HepG2 (cell line): ENCODE data around the gene MRPL27. TPM values are rescaled to one million over a fixed set of nuclear protein-coding genes. Genes with fewer than 3 reads are reported as not detected.

Experiments
- ATF4 ChIP-seq, 2 experiments: fragments of 450-650 bp in 1 of 2; sonication (generic) in 1 of 2; formaldehyde crosslinking; IDR thresholded peaks; 2 replicates each; pipeline versions ENCODE4 v1.5.0 to v1.8.0; 2020 to 2022; ENCODE audit warnings: mild to moderate bottlenecking in 1 of 2, missing genetic modification reagents in 1 of 2
- GATAD1 ChIP-seq: IDR thresholded peaks from 2 replicates; pipeline ENCODE4 v1.6.1; 2016; ENCODE audit warnings: missing genetic modification reagents, missing compliant biosample characterization
- HIVEP1 ChIP-seq: sonication (generic); formaldehyde crosslinking; IDR thresholded peaks from 2 replicates; pipeline ENCODE4 v1.4.0; 2020; ENCODE audit warnings: mild to moderate bottlenecking, missing genetic modification reagents
- MAZ ChIP-seq, 2 experiments: sonication (generic) in 1 of 2; formaldehyde crosslinking in 1 of 2; IDR thresholded peaks; 2 replicates each; pipeline versions ENCODE4 v1.5.0 to v1.6.1; 2012 to 2020; ENCODE audit warnings: low read depth in 2 of 2, mild to moderate bottlenecking in 2 of 2, borderline replicate concordance in 1 of 2, improper control_type of control experiment in 1 of 2, low read length in 1 of 2, missing genetic modification reagents in 1 of 2, moderate library complexity in 1 of 2
- NFIB ChIP-seq: sonication (generic); formaldehyde crosslinking; IDR thresholded peaks from 2 replicates; pipeline ENCODE4 v1.9.0; 2021; ENCODE audit warnings: missing genetic modification reagents, mild to moderate bottlenecking, borderline replicate concordance
- REPIN1 ChIP-seq: sonication (generic); formaldehyde crosslinking; IDR thresholded peaks from 2 replicates; pipeline ENCODE4 v1.8.0; 2022; ENCODE audit warnings: missing genetic modification reagents, low read depth, mild to moderate bottlenecking, borderline replicate concordance
- REXO4 ChIP-seq: sonication (generic); formaldehyde crosslinking; IDR thresholded peaks from 2 replicates; pipeline ENCODE4 v1.8.0; 2022; ENCODE audit warnings: missing genetic modification reagents, mild to moderate bottlenecking, borderline replicate concordance
- SP1 ChIP-seq, 2 experiments: fragments of 450-650 bp in 1 of 2; sonication (generic) in 1 of 2; formaldehyde crosslinking in 1 of 2; IDR thresholded peaks; 2 replicates each; pipeline versions ENCODE4 v1.4.0 to v1.6.1; 2016 to 2020; ENCODE audit warnings: missing genetic modification reagents in 1 of 2
- SP4 ChIP-seq: sonication (generic); formaldehyde crosslinking; IDR thresholded peaks from 2 replicates; pipeline ENCODE4 v1.8.1; 2023; ENCODE audit warnings: mild to moderate bottlenecking, missing genetic modification reagents
- TFDP2 ChIP-seq: sonication (generic); formaldehyde crosslinking; IDR thresholded peaks from 2 replicates; pipeline ENCODE4 v1.4.0; 2020; ENCODE audit warnings: missing genetic modification reagents
- THRA ChIP-seq: sonication (generic); formaldehyde crosslinking; IDR thresholded peaks from 2 replicates; pipeline ENCODE4 v1.4.0; 2020; ENCODE audit warnings: missing genetic modification reagents, borderline replicate concordance
- XRCC5 ChIP-seq: fragments of 200-400 bp; formaldehyde crosslinking; optimal IDR thresholded peaks from 2 replicates; pipeline ENCODE3; 2017; ENCODE audit warnings: mild to moderate bottlenecking, low read length
- ZFP62 ChIP-seq: sonication (generic); formaldehyde crosslinking; IDR thresholded peaks from 2 replicates; pipeline ENCODE4 v1.4.0; 2020; ENCODE audit warnings: missing genetic modification reagents
- ZNF253 ChIP-seq: sonication (generic); formaldehyde crosslinking; IDR thresholded peaks from 2 replicates; pipeline ENCODE4 v1.8.0; 2022; ENCODE audit warnings: mild to moderate bottlenecking, missing genetic modification reagents, borderline replicate concordance
- ZNF317 ChIP-seq: sonication (generic); formaldehyde crosslinking; IDR thresholded peaks from 2 replicates; pipeline ENCODE4 v1.5.0; 2020; ENCODE audit warnings: mild to moderate bottlenecking, missing genetic modification reagents
- ZNF484 ChIP-seq: sonication (generic); formaldehyde crosslinking; IDR thresholded peaks from 2 replicates; pipeline ENCODE4 v1.5.1; 2020; ENCODE audit warnings: mild to moderate bottlenecking, low read depth, missing genetic modification reagents, borderline replicate concordance
- ZNF503 ChIP-seq: sonication (generic); formaldehyde crosslinking; IDR thresholded peaks from 2 replicates; pipeline ENCODE4 v1.4.0; 2020; ENCODE audit warnings: missing genetic modification reagents
- ZNF530 ChIP-seq: sonication (generic); formaldehyde crosslinking; IDR thresholded peaks from 2 replicates; pipeline ENCODE4 v1.5.0; 2020; ENCODE audit warnings: low read depth, mild to moderate bottlenecking, missing genetic modification reagents
- ZNF598 ChIP-seq: sonication (generic); formaldehyde crosslinking; IDR thresholded peaks from 2 replicates; pipeline ENCODE4 v1.5.1; 2020; ENCODE audit warnings: mild to moderate bottlenecking, missing genetic modification reagents, borderline replicate concordance
- ZNF672 ChIP-seq: sonication (generic); formaldehyde crosslinking; IDR thresholded peaks from 2 replicates; pipeline ENCODE4 v1.8.1; 2022; ENCODE audit warnings: missing genetic modification reagents
- ZNF678 ChIP-seq: sonication (generic); formaldehyde crosslinking; IDR thresholded peaks from 2 replicates; pipeline ENCODE4 v1.4.0; 2020; ENCODE audit warnings: mild to moderate bottlenecking, missing genetic modification reagents
- ZNF724P ChIP-seq: sonication (generic); formaldehyde crosslinking; IDR thresholded peaks from 2 replicates; pipeline ENCODE4 v1.8.0; 2022; ENCODE audit warnings: missing genetic modification reagents, borderline replicate concordance
- ZNF75D ChIP-seq: sonication (generic); formaldehyde crosslinking; IDR thresholded peaks from 2 replicates; pipeline ENCODE4 v1.8.1; 2023; ENCODE audit warnings: missing genetic modification reagents, mild to moderate bottlenecking, borderline replicate concordance
- ZNF772 ChIP-seq: sonication (generic); formaldehyde crosslinking; IDR thresholded peaks from 2 replicates; pipeline ENCODE4 v1.5.0; 2020; ENCODE audit warnings: mild to moderate bottlenecking, missing genetic modification reagents
- ZNF792 ChIP-seq: IDR thresholded peaks from 2 replicates; pipeline ENCODE4 v1.6.1; 2016
- ZZZ3 ChIP-seq: sonication (generic); formaldehyde crosslinking; IDR thresholded peaks from 2 replicates; pipeline ENCODE4 v1.4.0; 2020; ENCODE audit warnings: missing genetic modification reagents, mild to moderate bottlenecking, borderline replicate concordance
- polyA plus RNA-seq, 8 experiments: library from polyadenylated mRNA; depleted of rRNA in 3 of 8; stranded (reverse) in 7 of 8; unstranded in 1 of 8; fragments of >200 nt; fragmentation: Illumina TruSeq in 4 of 8; extraction: Trizol in 4 of 8; gene quantifications; 2 replicates each; pipeline versions ENCODE4 v1.2.1 to v1.2.3, GENCODE V29; 2011 to 2016; ENCODE audit warnings: low read depth in 4 of 8, missing spikeins in 1 of 8, mixed read lengths in 1 of 8; ENCODE audit not compliant: insufficient read depth in 1 of 8
- total RNA-seq, 5 experiments: library from RNA; depleted of rRNA; stranded (reverse); fragments of >200 nt; fragmentation: Illumina TruSeq; extraction: Trizol; gene quantifications; 2 replicates each; pipeline ENCODE4 v1.2.3, GENCODE V29; 2016; ENCODE audit warnings: low read depth in 1 of 5

Gene MRPL27
- total and polyA plus RNA-seq, 2 of the 13 experiments (the other 11 are each of a cell fraction or from before 2014, with no cell fraction given): 137 to 217 TPM

GRCh38 chr17:50372222-50372757, 694 bp downstream of the MRPL27 start (continued):
- TF ChIP-seq TFDP2 (CRISPR knock-in tag) (no peak), ZZZ3 (CRISPR knock-in tag) (no peak), ZNF484 (no peak; the same call in 1 of the 2 replicates), ZNF672 (CRISPR knock-in tag) (no peak), ZNF772 (CRISPR knock-in tag) (no peak), ZNF598 (CRISPR knock-in tag) (no peak), ZNF792 (CRISPR knock-in tag) (no peak), ZNF724P (CRISPR knock-in tag) (peak; percentile 71; the same call in 1 of the 2 replicates), ZNF75D (CRISPR knock-in tag) (no peak), ZFP62 (no peak), ATF4 (CRISPR knock-in tag; IDR thresholded peaks at IDR 0.05) (peak in 1 of 2 experiments; percentile 5; a peak in 1 of 4 replicates), ZNF253 (CRISPR knock-in tag) (0 out of 2 replicates have a peak, but pooled peaks have one; percentile 9), ZNF503 (CRISPR knock-in tag) (no peak), HIVEP1 (CRISPR knock-in tag) (no peak), MAZ (IDR thresholded peaks at IDR 0.05; ENCODE audit: borderline replicate concordance, low read depth, low read length) (no peak), MAZ (CRISPR knock-in tag; IDR thresholded peaks at IDR 0.05; ENCODE audit: low read depth) (0 out of 2 replicates have a peak, but pooled peaks have one; percentile 3), ZNF678 (peak; percentile 47; the same call in 1 of the 2 replicates), REXO4 (CRISPR knock-in tag) (no peak), SP1 (IDR thresholded peaks at IDR 0.05) (no peak), SP1 (CRISPR knock-in tag; IDR thresholded peaks at IDR 0.05) (no peak), XRCC5 (no peak), NFIB (CRISPR knock-in tag) (no peak), ZNF530 (CRISPR knock-in tag) (no peak), REPIN1 (no peak), THRA (CRISPR knock-in tag) (no peak), GATAD1 (CRISPR knock-in tag) (no peak), SP4 (CRISPR knock-in tag) (no peak), ZNF317 (no peak)
